ENCODE data around the gene ABHD16B.

- TF ChIP-seq POLR2AphosphoS5 (IDR thresholded peaks at IDR 0.05; ENCODE audit: low read length) (0 out of 2 replicates have a peak, but pooled peaks have one; percentile 27), BRCA1 (IDR thresholded peaks at IDR 0.05; ENCODE audit: low read depth, low read length) (no peak), LARP7 (IDR thresholded peaks at IDR 0.05) (peak; percentile 89), IKZF2 (IDR thresholded peaks at IDR 0.05) (peak; percentile 98), CBX3 (IDR thresholded peaks at IDR 0.05; ENCODE audit: borderline replicate concordance, low read depth) (no peak), CTCF (IDR thresholded peaks at IDR 0.05 in 2 of 3, conservative IDR thresholded peaks at IDR 0.05 in 1 of 3; ENCODE audit: control insufficient read depth in 2 of 3, extremely low read depth in 1 of 3, insufficient read depth in 1 of 3, low read depth in 3 of 3, low read length in 3 of 3) (no peak), MYC (IDR thresholded peaks at IDR 0.05; ENCODE audit: insufficient read depth, insufficient read length, insufficient replicate concordance, low read length, severe bottlenecking) (no peak), ESRRA (IDR thresholded peaks at IDR 0.05; ENCODE audit: low read length) (0 out of 2 replicates have a peak, but pooled peaks have one; percentile 9), EP300 (IDR thresholded peaks at IDR 0.05; ENCODE audit: borderline replicate concordance in 1 of 2, control insufficient read depth in 1 of 2, low read depth in 2 of 2, low read length in 2 of 2) (peak; percentile 97 to 98), JUND (IDR thresholded peaks at IDR 0.05; ENCODE audit: low read depth, low read length) (peak; percentile 26; the same call in 1 of the 2 replicates), ZNF592 (IDR thresholded peaks at IDR 0.05) (peak; percentile 93), ASH2L (IDR thresholded peaks at IDR 0.05; ENCODE audit: borderline replicate concordance, low read depth) (no peak), ELK1 (IDR thresholded peaks at IDR 0.05; ENCODE audit: low read depth, low read length) (no peak), ZNF384 (IDR thresholded peaks at IDR 0.05; ENCODE audit: borderline replicate concordance, low read depth, low read length) (no peak)
These were observed 10.4 kb upstream of the ABHD16B start for GRCh38 chr20:63850689-63851547.
